PC-3 (cell line): ENCODE results near the gene ABCA2. TPM values are rescaled to one million over a fixed set of nuclear protein-coding genes. Genes with fewer than 3 reads are reported as not detected.

Source experiments
- ATAC-seq: fragments of 200-7000 bp; cut with Tn5 transposase; 2 replicates; pipeline ENCODE4 v1.9.1; 2020; ENCODE audit warnings: mild to moderate bottlenecking, moderate library complexity
- BruUV-seq: library from RNA; stranded (reverse); fragments of 400-500 nt; replicated peaks from 2 replicates; lab custom pipeline; 2021; lab: Mats Ljungman, UMichigan
- CTCF ChIA-PET: fragments of 300-600 bp; sonication (Branson Sonifier 250); formaldehyde crosslinking; loops from one replicate; lab custom pipeline; 2022; ENCODE audit warnings: antibody characterized with exemption; lab: Charles Lee
- POLR2A ChIA-PET: fragments of 300-600 bp; sonication (Branson Sonifier 250); formaldehyde crosslinking; loops from one replicate; lab custom pipeline; 2022; ENCODE audit warnings: antibody characterized with exemption; ENCODE audit not compliant: unreplicated experiment; lab: Charles Lee
- DNase-seq: peaks from one replicate; pipeline ENCODE4 v3.0.0-alpha.2; 2015
- H2AFZ ChIP-seq: fragments of 300-600 bp; sonication (generic); 2 replicates; pipeline ENCODE4 v1.6.0; 2016; ENCODE audit warnings: antibody characterized with exemption, low read length
- H3F3A ChIP-seq: fragments of 300-600 bp; sonication (generic); one replicate; pipeline ENCODE4 v1.6.0; 2017; ENCODE audit warnings: antibody characterized with exemption, low read length, control low read depth, mild to moderate bottlenecking; ENCODE audit not compliant: unreplicated experiment
- H3K27ac ChIP-seq: fragments of 300-600 bp; sonication (generic); 2 replicates; pipeline ENCODE4 v1.5.1; 2016; ENCODE audit warnings: mild to moderate bottlenecking, low read length
- H3K27me3 ChIP-seq: fragments of 300-600 bp; sonication (generic); 2 replicates; pipeline ENCODE4 v1.6.1; 2016; ENCODE audit warnings: low read length, mixed read lengths
- H3K36me3 ChIP-seq: fragments of 300-600 bp; sonication (generic); 2 replicates; pipeline ENCODE4 v1.6.1; 2016; ENCODE audit warnings: low read depth, mixed run types, low read length, mixed read lengths
- H3K4me1 ChIP-seq: fragments of 300-600 bp; sonication (generic); 2 replicates; pipeline ENCODE4 v1.5.1; 2016; ENCODE audit warnings: low read length; ENCODE audit not compliant: insufficient read depth
- H3K4me2 ChIP-seq: fragments of 300-600 bp; sonication (generic); 2 replicates; pipeline ENCODE4 v1.6.0; 2016; ENCODE audit warnings: low read length
- H3K4me3 ChIP-seq: fragments of 300-600 bp; sonication (generic); 2 replicates; pipeline ENCODE4 v1.5.1; 2016; ENCODE audit warnings: mild to moderate bottlenecking, low read length, mixed read lengths
- H3K79me2 ChIP-seq: fragments of 300-600 bp; sonication (generic); 2 replicates; pipeline ENCODE4 v1.6.1; 2017; ENCODE audit warnings: low read length, mixed read lengths
- H3K9ac ChIP-seq: fragments of 300-600 bp; sonication (generic); 2 replicates; pipeline ENCODE4 v1.6.0; 2016; ENCODE audit warnings: mild to moderate bottlenecking, low read length
- H3K9me2 ChIP-seq: fragments of 300-600 bp; sonication (generic); replicated peaks from 2 replicates; pipeline ENCODE4 v1.6.1; 2016; ENCODE audit warnings: mixed run types, low read length, mixed read lengths
- H3K9me3 ChIP-seq: fragments of 300-600 bp; sonication (generic); 2 replicates; pipeline ENCODE4 v1.6.1; 2016; ENCODE audit warnings: low read length, mixed read lengths
- H4K20me1 ChIP-seq: fragments of 300-600 bp; sonication (generic); 2 replicates; pipeline ENCODE4 v1.6.1; 2016; ENCODE audit warnings: low read length, mixed read lengths
- CTCF ChIP-seq: fragments of 300-600 bp; sonication (generic); conservative IDR thresholded peaks from 2 replicates; pipeline ENCODE4 v1.5.1; 2017; ENCODE audit warnings: antibody characterized with exemption, low read depth, mild to moderate bottlenecking, low read length
- EZH2 ChIP-seq: fragments of 300-600 bp; sonication (generic); IDR thresholded peaks from one replicate; pipeline ENCODE4 v1.6.1; 2017; ENCODE audit warnings: antibody characterized with exemption, mild to moderate bottlenecking, low read length; ENCODE audit not compliant: unreplicated experiment
- EZH2phosphoT487 ChIP-seq: fragments of 300-600 bp; sonication (generic); IDR thresholded peaks from 2 replicates; pipeline ENCODE4 v1.6.1; 2018; ENCODE audit warnings: mild to moderate bottlenecking, antibody characterized with exemption, low read length, borderline replicate concordance
- intact Hi-C: fragments of 100-400 bp; cut with micrococcal nuclease; formaldehyde crosslinking; loops from 2 replicates; pipeline ENCODE4 v1.9.0; 2023
- total RNA-seq: library from RNA; depleted of rRNA; stranded (reverse); fragments of >200 nt; gene quantifications from 2 replicates; pipeline ENCODE4 v1.2.3, GENCODE V29; 2014

ABCA2 gene
- total RNA-seq, 1 experiment from 2014 or later: 31.5 TPM

DNA sequence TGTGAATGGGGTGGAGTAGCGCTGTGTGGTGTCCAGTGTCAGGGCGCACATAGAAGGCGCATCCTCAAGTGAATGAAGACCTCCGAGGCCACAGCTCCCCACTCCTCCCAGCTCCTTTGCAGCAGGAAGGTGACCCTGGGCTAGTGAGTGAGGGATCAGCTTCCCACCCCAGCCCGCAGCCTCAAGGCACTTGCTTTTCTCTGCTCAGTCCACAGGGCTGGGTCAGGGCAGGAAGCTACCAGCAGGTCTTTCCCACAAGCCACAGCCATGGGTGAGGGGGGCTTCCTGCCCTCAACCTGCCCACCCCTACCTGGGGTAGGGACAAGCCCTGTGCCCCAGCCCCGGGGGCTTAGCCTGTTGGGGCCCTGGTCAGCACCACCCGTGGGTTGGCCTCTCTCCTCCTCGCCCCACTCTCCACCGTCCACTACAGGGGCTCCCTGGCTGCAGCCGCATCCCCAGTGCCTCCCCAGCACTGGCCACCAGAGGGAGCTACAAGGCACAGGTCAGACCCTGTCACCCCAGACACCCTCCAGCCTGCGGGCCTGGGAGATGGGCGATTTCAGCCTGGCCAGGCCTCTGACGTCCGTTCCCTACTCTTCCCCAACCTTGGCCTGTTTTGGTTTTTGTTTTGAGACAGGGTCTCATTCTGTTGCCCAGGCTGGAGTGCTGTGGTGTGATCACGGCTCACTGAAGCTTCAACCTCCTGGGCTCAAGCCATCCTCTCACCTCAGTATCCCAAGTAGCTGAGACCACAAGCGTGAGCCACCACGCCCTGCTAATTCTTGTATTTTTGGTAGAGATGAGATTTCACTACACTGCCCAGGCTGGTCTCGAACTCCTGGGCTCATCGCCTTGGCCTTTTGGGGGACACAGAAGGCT, 1.3 kb upstream of the ABCA2 start:
- no peaks in the 10 kb centered on the region for H3F3A ChIP-seq
- H2AFZ ChIP-seq: no peak overlapping the region
- no peaks in the 10 kb centered on the region for H3K9me3 ChIP-seq
- no peak overlapping the region for H3K27ac ChIP-seq
- POLR2A ChIA-PET: interaction anchor here (0.5 to 0.6 kb wide), 2 partner anchors 28 to 238 kb away, joined by 3 to 4 read pairs; partner anchors contain the start of gene TMEM141
- H4K20me1 ChIP-seq: no peaks in the 10 kb centered on the region
- no TSS peak for BruUV-seq
- DNase-seq (peak; percentile 66), ATAC-seq (peak; percentile 59)
- peak overlapping the region; percentile 97 for H3K4me2 ChIP-seq
- CTCF ChIA-PET: interaction anchor here (0.5 to 1.3 kb wide), 12 partner anchors 15 to 268 kb away, joined by 3 to 12 read pairs (median 4); partner anchors contain the start of genes CLIC3, NPDC1, PAXX and SAPCD2
- H3K27me3 ChIP-seq: no peaks in the 10 kb centered on the region
- peaks cover 13% of the 10 kb centered on the region; the same call in 1 of the 2 replicates for H3K4me1 ChIP-seq
- peak; percentile 80 for TF ChIP-seq CTCF
- no peak for TF ChIP-seq EZH2phosphoT487
- no peaks in the 10 kb centered on the region for H3K9me2 ChIP-seq
- H3K36me3 ChIP-seq: no peaks in the 10 kb centered on the region
- H3K9ac ChIP-seq: no peak overlapping the region
- peak overlapping the region; percentile 68; the same call in 1 of the 2 replicates for H3K4me3 ChIP-seq
- intact Hi-C loops: loop anchor here (5.0 kb wide), 1 partner anchor 127 kb away; no protein-coding TSS in a partner anchor
- peaks cover 12% of the 10 kb centered on the region; the same call in 1 of the 2 replicates for H3K79me2 ChIP-seq

DNA sequence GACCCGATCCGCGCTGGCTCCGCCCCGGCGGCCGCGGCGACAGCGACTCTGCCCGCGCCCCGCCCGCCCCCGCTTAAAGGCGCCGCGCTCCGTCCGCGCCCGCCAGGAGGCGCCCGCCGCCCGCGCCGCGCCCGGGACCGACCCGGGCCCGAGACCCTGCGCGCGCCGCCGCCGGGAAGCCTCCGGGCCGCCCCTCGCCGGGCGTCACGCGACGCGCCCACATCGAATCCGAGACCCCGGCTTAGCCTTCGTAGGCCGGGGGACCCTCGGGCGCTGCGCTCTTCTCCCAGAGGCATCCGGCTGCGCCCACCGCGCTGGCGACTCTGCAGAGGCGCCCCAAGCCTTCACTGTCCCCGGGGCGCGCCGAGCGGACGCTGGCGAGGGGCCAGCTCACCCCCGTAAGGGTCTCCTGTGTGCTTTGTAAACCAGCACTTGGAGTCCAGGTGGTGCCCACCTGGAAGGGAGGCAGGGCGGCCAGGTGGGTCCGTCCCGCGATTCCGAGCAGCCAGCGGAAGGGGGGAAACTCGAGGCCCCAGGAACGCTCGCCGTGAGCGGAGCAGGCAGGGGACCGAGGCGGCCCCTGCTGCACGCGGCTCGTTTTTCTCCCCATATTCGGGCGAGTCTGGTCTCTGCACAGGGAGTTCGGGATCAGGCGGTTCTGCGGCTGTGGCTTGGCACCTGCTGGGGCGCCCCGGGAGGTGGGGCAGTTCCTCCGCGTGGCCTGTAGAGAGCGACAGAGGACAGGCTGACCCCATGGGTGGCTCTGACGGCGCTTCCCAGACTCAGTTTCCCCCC, 423 bp upstream of the ABCA2 start:
- TF ChIP-seq CTCF (no peak; the same call in 1 of the 2 replicates), EZH2 (no peak), EZH2phosphoT487 (no peak)
- ChIA-PET POLR2A (interaction anchor here (0.5 kb wide), 1 partner anchor 238 kb away, joined by 4 read pairs; the partner anchor contains the start of gene TMEM141), CTCF (interaction anchor here (0.6 to 1.3 kb wide), 5 partner anchors 18 to 267 kb away, joined by 3 to 6 read pairs (median 4); partner anchors contain the start of genes NPDC1 and PAXX)
- H3K36me3 ChIP-seq: no peaks in the 10 kb centered on the region
- peak overlapping the region; percentile 97 for H3K4me2 ChIP-seq
- peak overlapping the region; percentile 68 for H3K4me3 ChIP-seq
- peak; percentile 67 for ATAC-seq
- no peaks in the 10 kb centered on the region for H3F3A ChIP-seq
- no peaks in the 10 kb centered on the region for H4K20me1 ChIP-seq
- no TSS peak for BruUV-seq
- no peak overlapping the region for H3K27ac ChIP-seq
- peak; percentile 61 for DNase-seq
- no peaks in the 10 kb centered on the region for H3K9me2 ChIP-seq
- H3K27me3 ChIP-seq: no peaks in the 10 kb centered on the region
- H3K9me3 ChIP-seq: no peaks in the 10 kb centered on the region
- H2AFZ ChIP-seq: peak overlapping the region; percentile 95
- H3K9ac ChIP-seq: 0 out of 2 replicates have a peak overlapping the region, but pooled peaks have one; percentile 25
- intact Hi-C loops: loop anchor here (5.0 kb wide), 1 partner anchor 126 kb away; no protein-coding TSS in a partner anchor
- peaks cover 13% of the 10 kb centered on the region; the same call in 1 of the 2 replicates for H3K4me1 ChIP-seq
- peaks cover 12% of the 10 kb centered on the region; the same call in 1 of the 2 replicates for H3K79me2 ChIP-seq
